ENCODE data around the gene DPP8.
A peak's percentile ranks its signal among the peaks of the same experiment; 100 is the strongest.
"Not testable (repeated sequence)": the region's sequence is repeated elsewhere in the genome, so short reads cannot be mapped to it uniquely, and the experiment has no call there.

DPP8 gene

GRCh38 chr15:65516997-65517865 is at the start of gene DPP8:
TSS of gene DPP8 (minus strand) at chr15:65517689. CDS start at chr15:65512553, 5,136 bp downstream.
- peak; percentile 89 for DNase-seq

GRCh38 chr15:65561934-65562333 is 44.4 kb upstream of the DPP8 start:
- no peak for DNase-seq

- DNase-seq: no peak
Measured at GRCh38 chr15:65559941-65560340, 42.5 kb upstream of the DPP8 start.

GRCh38 chr15:65558997-65559760 is 41.7 kb upstream of the DPP8 start:
- DNase-seq: no peak

GRCh38 chr15:65558336-65558735 is 40.8 kb upstream of the DPP8 start:
- DNase-seq: no peak

- no peak for DNase-seq
Measured at GRCh38 chr15:65556622-65557021, 39.1 kb upstream of the DPP8 start.

GRCh38 chr15:65553691-65554090 is 36.2 kb upstream of the DPP8 start:
- DNase-seq: no peak

- DNase-seq: not testable (repeated sequence)
Measured at GRCh38 chr15:65552851-65553250, 35.4 kb upstream of the DPP8 start.

GRCh38 chr15:65551183-65551582 is 33.7 kb upstream of the DPP8 start:
- no peak for DNase-seq

GRCh38 chr15:65550681-65551098 is 33.2 kb upstream of the DPP8 start:
- no peak for DNase-seq

- not testable (repeated sequence) for DNase-seq
Measured at GRCh38 chr15:65549288-65549687, 31.8 kb upstream of the DPP8 start.

- DNase-seq: no peak
Measured at GRCh38 chr15:65547841-65548240, 30.4 kb upstream of the DPP8 start.

GRCh38 chr15:65541231-65541820 is 23.8 kb upstream of the DPP8 start:
- DNase-seq: no peak

- no peak for DNase-seq
Measured at GRCh38 chr15:65540314-65540713, 22.8 kb upstream of the DPP8 start.

GRCh38 chr15:65535192-65535591 is 17.7 kb upstream of the DPP8 start:
- DNase-seq: no peak

GRCh38 chr15:65533057-65533756 is 15.7 kb upstream of the DPP8 start:
- no peak for DNase-seq

- peak; percentile 13 for DNase-seq
Measured at GRCh38 chr15:65532738-65533051, 15.2 kb upstream of the DPP8 start.

GRCh38 chr15:65530318-65531111 is 13.0 kb upstream of the DPP8 start, which contains the start of gene HACD3:
TSS of gene HACD3 (plus strand) at chr15:65530463. CDS start at chr15:65530632, 169 bp downstream.
- peak; percentile 83 for DNase-seq

GRCh38 chr15:65529762-65530317 is 12.4 kb upstream of the DPP8 start:
- DNase-seq: no peak

GRCh38 chr15:65528461-65529060 is 11.1 kb upstream of the DPP8 start:
- no peak for DNase-seq

- no peak for DNase-seq
Measured at GRCh38 chr15:65525622-65526021, 8.1 kb upstream of the DPP8 start.

Data from NCI-H345 (cell line).